Right ventricle myocardium superior (tissue), 1 donor: ENCODE results near the gene KLK12. TPM values are rescaled to one million over a fixed set of nuclear protein-coding genes. Genes with fewer than 3 reads are reported as not detected.

ENCODE experiments used
- ATAC-seq: fragments of 200-7000 bp; cut with Tn5 transposase; one replicate; pipeline ENCODE4 v1.9.1; 2020; ENCODE audit warnings: mild to moderate bottlenecking; ENCODE audit not compliant: poor library complexity
- DNase-seq: peaks from one replicate; pipeline ENCODE4 v3.0.0-alpha.2; 2020
- intact Hi-C: fragments of 100-400 bp; cut with DNase I; formaldehyde crosslinking; loops from one replicate; pipeline ENCODE4 v1.11.2; 2022
- long read RNA-seq: library from polyadenylated mRNA; unstranded; transcript quantifications from one replicate; pipeline ENCODE4 v2.0.0, GENCODE V29; 2021
- total RNA-seq: library from RNA; stranded (reverse); fragmentation: NEBNext Ultra II Directional; extraction: Animal tissue kit (Norgen Biotek cat#: 25700); gene quantifications from one replicate; pipeline ENCODE4 v1.2.1, GENCODE V29; 2021
- donor health status: DM: no; HTN: yes; CAD: no; lungs with severe emphysema.

KLK12 gene, protein sequence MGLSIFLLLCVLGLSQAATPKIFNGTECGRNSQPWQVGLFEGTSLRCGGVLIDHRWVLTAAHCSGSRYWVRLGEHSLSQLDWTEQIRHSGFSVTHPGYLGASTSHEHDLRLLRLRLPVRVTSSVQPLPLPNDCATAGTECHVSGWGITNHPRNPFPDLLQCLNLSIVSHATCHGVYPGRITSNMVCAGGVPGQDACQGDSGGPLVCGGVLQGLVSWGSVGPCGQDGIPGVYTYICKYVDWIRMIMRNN
- not detected for total RNA-seq
- long read RNA-seq, result 0 reads

DNA sequence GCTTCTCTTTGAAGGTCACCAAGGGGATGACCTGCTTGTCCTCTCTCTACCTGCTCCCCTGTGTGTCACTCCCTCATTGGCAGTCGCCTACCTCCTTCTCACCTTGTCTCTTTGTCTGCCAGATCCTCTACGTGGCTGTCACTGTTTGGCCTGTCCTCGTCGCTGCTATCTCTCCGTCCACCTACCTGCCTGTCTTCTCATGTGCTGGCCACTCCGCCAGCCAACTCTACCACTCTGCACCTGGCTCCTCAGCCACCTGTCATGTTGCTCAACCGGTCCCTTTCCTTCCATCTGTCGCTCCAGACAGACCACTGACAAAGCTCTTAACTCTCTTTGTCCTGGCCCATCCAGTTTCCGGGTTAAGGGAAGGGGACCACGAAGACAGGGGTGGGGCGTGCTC, at the start of gene KLK12:
KLK12 (minus strand) TSS at position 299 of the 400 bp plus-strand sequence. CDS start 381 bp downstream, outside the sequence.
- intact Hi-C loops, result no loop called here
- ATAC-seq (no peak), DNase-seq (no peak)

DNA sequence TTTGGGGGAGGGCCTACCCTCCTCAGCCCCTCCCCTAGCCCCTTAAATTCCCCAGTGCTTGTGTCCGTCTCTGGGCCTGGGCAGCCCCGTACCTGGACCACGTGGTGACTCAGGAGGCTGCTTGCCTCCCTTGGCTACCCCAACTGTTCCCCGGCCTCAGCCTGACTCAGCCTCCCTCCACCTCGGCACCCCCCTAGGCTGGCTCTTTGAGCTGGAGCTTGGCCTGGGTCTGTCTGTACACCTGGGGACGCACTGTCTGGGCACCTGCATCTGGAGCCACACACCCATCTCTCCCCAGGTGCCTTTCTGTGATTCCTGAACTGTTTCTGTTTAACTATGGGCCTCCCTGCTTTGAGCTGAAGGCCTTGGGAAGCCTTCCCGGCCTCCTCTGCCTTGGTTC, 49.7 kb upstream of the KLK12 start:
- no peak for DNase-seq
- no peak for ATAC-seq
- intact Hi-C loops, result no loop called here

- ATAC-seq (no peak), DNase-seq (no peak)
- intact Hi-C loops, result no loop called here
These were observed 49.0 kb upstream of the KLK12 start for GRCh38 chr19:51083783-51084182.

- ATAC-seq (no peak), DNase-seq (no peak)
- intact Hi-C loops, result no loop called here
These were observed 48.4 kb upstream of the KLK12 start for GRCh38 chr19:51083181-51083580.

- ATAC-seq, result no peak
- no peak for DNase-seq
- intact Hi-C loops, result no loop called here
These were observed 47.8 kb upstream of the KLK12 start, which contains the start of gene KLK14 for GRCh38 chr19:51082611-51083010. Gene KLK14 (minus strand): TSS chr19:51082887. CDS start chr19:51082614, 273 bp downstream.

- intact Hi-C loops, result no loop called here
- ATAC-seq (no peak), DNase-seq (no peak)
These were observed 46.7 kb upstream of the KLK12 start for GRCh38 chr19:51081476-51081875.

DNA sequence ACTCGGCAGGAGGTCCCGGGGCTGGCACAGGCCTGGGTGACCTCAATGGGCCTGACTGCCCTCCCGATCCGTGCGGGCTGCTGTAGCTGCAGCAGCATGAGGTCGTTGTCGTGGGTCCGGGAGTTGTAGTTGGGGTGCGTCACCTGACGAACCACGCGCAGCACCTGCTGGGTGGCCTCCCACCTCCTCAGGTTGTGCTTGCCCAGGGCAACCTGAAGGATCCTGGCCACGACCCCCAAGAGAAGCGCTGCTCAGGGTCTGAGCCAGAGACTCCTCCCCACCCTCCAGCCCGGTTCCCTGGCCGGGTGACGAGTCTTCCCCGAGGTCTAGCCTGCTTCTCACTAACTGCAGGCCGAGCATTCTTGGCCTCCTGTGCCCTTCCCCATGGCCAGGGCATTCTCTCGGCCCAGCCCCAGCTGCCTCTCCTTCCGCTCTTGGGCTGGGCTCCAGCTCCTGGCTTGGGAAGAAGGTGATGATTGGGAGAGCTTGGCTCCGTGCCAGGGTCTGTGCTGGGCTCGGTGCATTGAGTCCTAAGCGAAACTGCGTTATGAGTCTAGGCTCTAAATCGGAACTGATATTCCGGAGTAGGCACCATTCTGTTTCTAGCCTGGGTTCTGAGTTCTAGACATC, 44.8 kb upstream of the KLK12 start:
- ATAC-seq (peak; percentile 93), DNase-seq (peak; percentile 82)

DNA sequence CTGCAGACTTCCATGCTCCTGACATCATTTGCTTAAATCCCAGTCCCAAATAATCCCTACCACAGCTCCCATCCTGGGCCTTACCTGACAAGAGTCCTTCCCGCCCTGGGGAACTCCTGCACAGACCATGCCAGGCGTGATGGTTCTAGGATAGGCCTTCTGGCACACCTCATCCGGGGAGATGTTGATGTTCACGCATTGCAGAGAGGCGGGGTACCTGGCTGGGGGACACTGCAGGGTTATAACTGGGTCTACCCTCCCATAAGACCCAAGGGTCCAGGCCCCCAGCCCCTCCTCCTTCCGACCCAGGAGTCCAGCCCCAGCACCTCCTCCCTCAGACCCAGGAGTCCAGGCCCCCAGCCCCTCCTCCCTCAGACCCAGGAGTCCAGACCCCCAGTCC, 43.9 kb upstream of the KLK12 start:
- intact Hi-C loops, result no loop called here
- DNase-seq (no peak), ATAC-seq (no peak)

More for the DNA sequence above, 44.8 kb upstream of the KLK12 start:
- intact Hi-C loops, result no loop called here

- DNase-seq, result no peak
- no peak for ATAC-seq
- intact Hi-C loops, result no loop called here
These were observed 43.3 kb upstream of the KLK12 start for GRCh38 chr19:51078104-51078503.

GRCh38 chr19:51076631-51077213, 41.9 kb upstream of the KLK12 start:
- intact Hi-C loops, result no loop called here
- no peak for ATAC-seq

DNA sequence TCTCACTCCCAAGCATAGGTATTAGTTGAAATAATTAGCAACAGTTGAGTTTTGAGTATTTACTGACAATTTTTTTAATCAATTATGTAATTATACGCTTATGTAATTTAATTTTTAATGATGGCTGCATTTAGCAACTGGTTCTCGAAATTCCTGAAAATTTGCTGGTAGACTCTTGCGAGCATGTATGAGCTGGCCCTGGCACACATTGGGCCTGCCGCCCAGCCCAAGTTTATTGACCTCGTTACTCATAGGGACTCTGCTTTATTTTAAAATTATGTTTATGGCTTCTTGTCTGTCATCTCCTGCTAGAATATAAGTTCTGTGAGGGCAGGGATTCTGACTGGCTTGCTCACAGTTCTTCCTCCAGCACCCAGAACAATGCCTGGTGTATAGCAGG, 41.2 kb upstream of the KLK12 start:
- DNase-seq (no peak), ATAC-seq (no peak)
- intact Hi-C loops, result no loop called here

More at GRCh38 chr19:51076631-51077213, 41.9 kb upstream of the KLK12 start:
- no peak for DNase-seq

DNA sequence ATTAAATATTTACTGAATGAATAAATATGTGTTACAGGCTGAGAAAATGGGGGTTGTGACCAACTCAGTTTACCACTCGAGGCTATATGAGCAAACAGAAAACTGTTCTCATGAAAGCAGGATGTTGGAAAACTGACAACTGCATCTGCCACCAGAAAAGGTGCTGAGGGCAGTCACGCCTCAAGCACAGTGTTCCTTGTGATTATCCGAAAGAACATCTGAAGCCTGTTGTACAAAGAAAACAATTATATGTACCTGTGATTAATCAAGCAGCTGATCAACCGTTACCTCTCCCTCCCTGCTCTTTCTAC, 36.2 kb upstream of the KLK12 start:
- DNase-seq, result no peak
- intact Hi-C loops, result no loop called here
- ATAC-seq, result no peak

GRCh38 chr19:51070334-51071094, 35.7 kb upstream of the KLK12 start:
- DNase-seq (no peak), ATAC-seq (no peak)
- intact Hi-C loops, result no loop called here

DNA sequence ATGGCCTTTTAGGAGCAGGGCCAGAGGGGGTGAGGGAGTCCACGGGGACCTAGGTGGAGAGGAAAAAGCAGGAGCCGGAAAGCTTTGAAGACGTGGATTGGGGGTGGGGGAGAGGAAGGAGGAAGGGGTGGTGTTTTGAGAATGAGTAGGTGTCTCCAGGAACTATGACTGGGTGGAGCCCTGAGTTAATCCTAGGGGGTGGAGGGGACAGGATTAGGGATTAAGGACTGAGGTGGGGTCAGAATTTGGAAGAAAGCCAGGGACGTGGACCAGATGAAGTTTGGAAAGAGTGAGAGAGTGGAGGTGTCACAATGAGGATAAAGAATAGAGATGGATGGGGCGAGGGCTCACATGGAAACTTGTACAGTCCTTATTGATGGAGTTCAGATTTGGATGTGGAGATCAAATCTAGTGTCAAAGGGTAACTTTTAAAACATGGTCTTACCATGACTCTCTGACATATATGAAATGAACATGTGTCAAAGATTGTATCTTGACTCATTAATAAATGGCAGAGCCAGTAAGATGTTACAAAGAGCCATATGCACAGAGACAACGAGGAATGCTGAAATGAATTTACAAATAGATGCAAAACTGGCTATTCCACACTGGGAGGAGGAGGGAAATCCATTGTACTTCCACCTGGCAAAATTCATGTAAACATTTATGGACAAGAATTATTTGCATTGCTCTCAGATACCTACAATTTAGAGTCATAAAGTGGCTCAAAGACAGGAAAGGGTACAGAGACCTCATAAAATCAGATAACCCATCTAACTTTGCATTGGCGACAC, 31.8 kb upstream of the KLK12 start:
- DNase-seq, result no peak
- no peak for ATAC-seq
- intact Hi-C loops, result no loop called here

- ATAC-seq (peak; percentile 22), DNase-seq (no peak)
- intact Hi-C loops, result no loop called here
These were observed 30.6 kb upstream of the KLK12 start for GRCh38 chr19:51065221-51065960.

DNA sequence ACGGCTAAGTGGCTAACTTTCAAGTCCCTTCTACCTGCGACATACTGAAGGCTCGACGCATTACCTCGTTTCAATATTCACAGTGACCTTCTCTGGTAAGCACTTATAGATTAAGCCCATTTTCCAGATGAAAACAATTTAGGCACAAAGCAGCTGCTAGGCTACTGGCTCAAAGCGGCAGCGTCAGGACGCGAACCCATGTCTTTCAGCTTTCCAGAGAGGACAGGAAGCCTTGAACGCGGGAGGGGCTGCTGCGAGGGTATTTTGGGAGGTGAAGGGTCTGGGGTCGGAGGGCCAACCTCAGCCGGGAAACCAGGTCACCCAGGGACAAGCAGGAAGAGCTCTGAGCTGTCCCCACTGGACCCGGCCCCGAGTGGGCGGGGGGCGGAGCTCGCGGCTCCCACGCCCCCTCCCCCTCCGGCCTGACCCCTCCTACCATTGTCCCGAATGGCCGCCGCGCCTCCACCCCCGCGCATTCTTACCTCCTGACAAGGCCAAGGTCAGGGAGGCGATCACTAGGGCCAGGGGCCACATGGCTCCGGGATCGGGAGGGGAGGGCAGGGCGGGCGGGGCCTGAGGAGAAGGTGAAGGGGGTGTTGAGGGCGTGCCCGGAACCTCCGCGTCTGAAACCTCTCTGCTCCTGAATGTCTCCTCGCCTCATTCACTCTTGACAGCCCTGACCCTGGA, 29.9 kb upstream of the KLK12 start, which contains the start of gene KLK13:
KLK13 (minus strand) TSS at position 559 of the 687 bp plus-strand sequence; CDS start at position 534, 25 bp downstream.
- DNase-seq, result peak; percentile 49
- ATAC-seq, result peak; percentile 83
- intact Hi-C loops, result no loop called here

DNA sequence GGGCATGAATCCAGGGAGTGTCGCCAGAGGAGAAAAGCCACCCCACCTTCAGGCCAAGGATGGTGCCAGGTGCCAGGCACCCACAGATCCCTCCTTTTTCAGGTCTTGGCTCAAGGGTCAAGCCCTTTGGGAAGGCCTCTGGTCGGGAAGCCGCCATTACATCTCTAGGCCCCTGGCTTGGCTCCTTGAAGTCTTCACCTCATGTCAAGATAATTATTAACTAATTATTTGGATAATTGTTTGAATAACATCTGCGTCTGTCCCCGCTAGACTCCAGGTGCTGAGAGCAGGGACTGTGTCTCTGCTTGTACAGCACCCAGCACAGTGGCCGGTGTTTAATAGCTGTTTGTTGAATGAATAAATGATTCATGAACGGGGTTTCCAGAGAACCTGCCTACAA, 28.9 kb upstream of the KLK12 start:
- intact Hi-C loops, result no loop called here
- DNase-seq (no peak), ATAC-seq (no peak)
